Kidney epithelial cell (primary cell): ENCODE results near the gene CLCA1. TPM values are rescaled to one million over a fixed set of nuclear protein-coding genes. Genes with fewer than 3 reads are reported as not detected.

Source experiments
- DNase-seq: peaks from one replicate; pipeline ENCODE4 v3.0.0-alpha.2; 2010; ENCODE audit warnings: low read depth
- H3K27me3 ChIP-seq: 2 replicates; pipeline ENCODE4 v1.6.0; 2011; ENCODE audit warnings: low read length; ENCODE audit not compliant: control insufficient read depth, insufficient read depth
- H3K36me3 ChIP-seq: 2 replicates; pipeline ENCODE4 v1.5.1; 2011; ENCODE audit warnings: low read length; ENCODE audit not compliant: control insufficient read depth, insufficient read depth
- H3K4me3 ChIP-seq: 2 replicates; pipeline ENCODE4 v1.5.1; 2011; ENCODE audit warnings: low read depth, mild to moderate bottlenecking, control low read depth, low read length
- total RNA-seq: library from RNA; depleted of rRNA; stranded (reverse); fragments of >200 nt; gene quantifications from 2 replicates; pipeline ENCODE4 v1.2.3, GENCODE V29; 2015
- TF ChIP-seq, protein P1 (sequence below): IDR thresholded peaks from 2 replicates; pipeline ENCODE4 v1.5.1; 2011; ENCODE audit warnings: mild to moderate bottlenecking, moderate library complexity, low read length, control low read depth, inconsistent platforms; ENCODE audit not compliant: insufficient read depth, poor library complexity, severe bottlenecking

CLCA1 gene
- total RNA-seq, 1 donor from 2014 or later, result not detected

DNA sequence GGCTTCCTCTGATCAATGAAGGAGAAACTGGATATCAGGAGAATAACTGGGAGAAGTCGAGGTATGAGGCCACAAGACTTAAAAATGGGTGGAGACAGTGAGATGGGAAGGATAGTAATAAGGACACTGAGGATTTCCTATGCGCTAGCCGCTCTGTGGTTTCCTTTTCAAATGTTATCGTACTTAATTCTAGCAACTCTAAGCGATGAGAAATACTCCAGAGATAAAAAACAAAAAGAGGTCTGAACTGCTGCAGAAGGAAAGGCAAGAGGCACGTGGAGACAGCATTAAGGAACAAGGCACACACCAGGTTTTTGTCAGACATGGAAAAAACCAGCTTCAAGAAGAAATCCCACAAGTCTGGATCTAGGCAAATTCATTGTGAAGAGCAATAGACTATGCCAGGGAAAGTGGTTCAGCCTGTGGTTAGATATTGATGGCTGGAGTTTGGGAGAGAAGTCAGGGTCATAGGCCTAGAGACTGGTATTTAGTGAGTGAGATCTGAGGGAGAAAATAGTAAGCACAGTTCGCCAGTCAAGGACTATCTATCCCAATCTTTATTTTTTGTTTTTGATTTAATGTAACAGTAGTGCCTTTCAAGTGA, 39.5 kb upstream of the CLCA1 start:
- no peak for DNase-seq

DNA sequence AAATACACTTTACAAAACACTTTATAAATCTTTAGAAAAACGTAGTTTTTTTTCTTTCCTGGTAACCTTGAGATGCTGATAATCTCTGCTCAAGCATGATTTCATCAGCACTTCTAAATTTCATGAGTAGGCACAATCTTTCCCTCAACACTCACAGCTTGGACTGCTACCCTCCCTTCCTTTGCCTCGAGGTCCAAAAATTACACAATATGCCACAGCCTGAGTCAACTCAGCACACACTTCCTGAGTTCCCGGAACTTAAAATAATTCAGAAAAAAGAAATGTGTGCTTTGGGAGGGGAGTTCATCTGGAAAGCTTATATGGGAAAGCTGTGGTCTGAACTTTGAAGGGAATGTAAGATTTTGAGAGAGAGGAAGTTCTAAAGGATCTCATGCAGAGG, 38.9 kb upstream of the CLCA1 start:
- Histone ChIP-seq H3K4me3 (no peak overlapping the region), H3K36me3 (no peaks in the 10 kb centered on the region), H3K27me3 (no peaks in the 10 kb centered on the region)
- TF ChIP-seq, protein P1, sequence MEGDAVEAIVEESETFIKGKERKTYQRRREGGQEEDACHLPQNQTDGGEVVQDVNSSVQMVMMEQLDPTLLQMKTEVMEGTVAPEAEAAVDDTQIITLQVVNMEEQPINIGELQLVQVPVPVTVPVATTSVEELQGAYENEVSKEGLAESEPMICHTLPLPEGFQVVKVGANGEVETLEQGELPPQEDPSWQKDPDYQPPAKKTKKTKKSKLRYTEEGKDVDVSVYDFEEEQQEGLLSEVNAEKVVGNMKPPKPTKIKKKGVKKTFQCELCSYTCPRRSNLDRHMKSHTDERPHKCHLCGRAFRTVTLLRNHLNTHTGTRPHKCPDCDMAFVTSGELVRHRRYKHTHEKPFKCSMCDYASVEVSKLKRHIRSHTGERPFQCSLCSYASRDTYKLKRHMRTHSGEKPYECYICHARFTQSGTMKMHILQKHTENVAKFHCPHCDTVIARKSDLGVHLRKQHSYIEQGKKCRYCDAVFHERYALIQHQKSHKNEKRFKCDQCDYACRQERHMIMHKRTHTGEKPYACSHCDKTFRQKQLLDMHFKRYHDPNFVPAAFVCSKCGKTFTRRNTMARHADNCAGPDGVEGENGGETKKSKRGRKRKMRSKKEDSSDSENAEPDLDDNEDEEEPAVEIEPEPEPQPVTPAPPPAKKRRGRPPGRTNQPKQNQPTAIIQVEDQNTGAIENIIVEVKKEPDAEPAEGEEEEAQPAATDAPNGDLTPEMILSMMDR, result no peak
- peak; percentile 79 for DNase-seq

More for the DNA sequence above, 39.5 kb upstream of the CLCA1 start:
- TF ChIP-seq, protein P1, result no peak
- H3K4me3 ChIP-seq, result no peak overlapping the region
- H3K36me3 ChIP-seq, result no peaks in the 10 kb centered on the region
- no peaks in the 10 kb centered on the region for H3K27me3 ChIP-seq

- TF ChIP-seq, protein P1, result no peak
- H3K27me3 ChIP-seq, result no peaks in the 10 kb centered on the region
- no peaks in the 10 kb centered on the region for H3K36me3 ChIP-seq
- H3K4me3 ChIP-seq, result no peak overlapping the region
- DNase-seq, result no peak
Measured at GRCh38 chr1:86430376-86430775, 38.4 kb upstream of the CLCA1 start.

GRCh38 chr1:86434059-86434458, 34.7 kb upstream of the CLCA1 start:
- H3K27me3 ChIP-seq, result no peaks in the 10 kb centered on the region
- no peak for DNase-seq
- H3K36me3 ChIP-seq, result no peaks in the 10 kb centered on the region
- TF ChIP-seq, protein P1, result no peak
- H3K4me3 ChIP-seq, result no peak overlapping the region

- TF ChIP-seq, protein P1, result no peak
- no peak for DNase-seq
- Histone ChIP-seq H3K36me3 (no peaks in the 10 kb centered on the region), H3K27me3 (no peaks in the 10 kb centered on the region), H3K4me3 (no peak overlapping the region)
Measured at GRCh38 chr1:86435327-86435726, 33.4 kb upstream of the CLCA1 start.

GRCh38 chr1:86436041-86436440, 32.7 kb upstream of the CLCA1 start:
- peak; percentile 19 for DNase-seq
- TF ChIP-seq, protein P1, result no peak
- Histone ChIP-seq H3K4me3 (no peak overlapping the region), H3K27me3 (no peaks in the 10 kb centered on the region), H3K36me3 (no peaks in the 10 kb centered on the region)
